CD4-positive, alpha-beta T cell treated with Interleukin-17A for 1 hour (primary cell): ENCODE data around the gene ZNF366.

Source experiments
- DNase-seq: peaks from one replicate; pipeline ENCODE4 v3.0.0-alpha.2; 2020

ZNF366 gene

DNA sequence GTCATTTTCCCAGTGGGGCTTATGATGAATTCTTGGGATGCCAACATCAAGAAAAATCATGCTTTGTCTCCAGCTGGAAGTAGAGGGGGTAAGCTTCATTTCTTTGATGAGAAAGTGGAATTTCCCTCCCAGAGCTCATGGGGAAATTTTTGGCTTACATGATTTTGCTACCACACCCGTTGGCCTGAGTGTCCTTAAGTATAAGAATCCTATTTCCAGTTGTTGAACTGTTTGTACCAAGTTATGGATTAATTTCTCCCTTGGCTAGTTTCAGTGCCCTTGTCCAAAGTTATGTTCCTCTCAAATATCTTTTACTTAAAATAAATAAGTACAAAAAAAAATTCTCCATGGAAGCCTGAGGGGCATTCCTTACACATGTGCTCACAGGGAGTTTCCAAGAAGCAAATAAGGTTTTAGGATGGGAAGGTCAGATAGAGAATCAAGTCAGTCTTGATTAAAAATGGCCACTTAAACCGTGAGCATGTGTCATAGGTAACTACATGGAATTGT, 104.8 kb downstream of the ZNF366 start:
- DNase-seq, result no peak

DNA sequence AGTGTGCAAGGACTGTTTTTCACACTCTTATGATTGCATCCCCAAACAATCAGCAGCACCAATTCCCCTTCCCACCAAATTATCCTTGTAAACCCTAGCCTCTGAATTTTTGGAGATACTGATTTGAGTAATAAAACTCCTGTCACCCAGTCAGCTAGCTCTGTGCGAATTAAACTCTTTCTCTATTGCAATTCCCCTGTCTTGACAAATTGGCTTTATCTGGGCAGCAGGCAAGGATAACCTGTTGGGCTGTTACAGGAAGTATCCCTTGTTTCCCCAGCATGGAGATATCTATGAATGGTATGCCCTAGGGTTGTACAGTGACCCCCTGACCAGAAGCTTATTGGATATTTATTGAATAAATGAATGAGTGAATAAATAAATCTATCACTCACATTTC, 106.3 kb downstream of the ZNF366 start:
- no peak for DNase-seq

DNA sequence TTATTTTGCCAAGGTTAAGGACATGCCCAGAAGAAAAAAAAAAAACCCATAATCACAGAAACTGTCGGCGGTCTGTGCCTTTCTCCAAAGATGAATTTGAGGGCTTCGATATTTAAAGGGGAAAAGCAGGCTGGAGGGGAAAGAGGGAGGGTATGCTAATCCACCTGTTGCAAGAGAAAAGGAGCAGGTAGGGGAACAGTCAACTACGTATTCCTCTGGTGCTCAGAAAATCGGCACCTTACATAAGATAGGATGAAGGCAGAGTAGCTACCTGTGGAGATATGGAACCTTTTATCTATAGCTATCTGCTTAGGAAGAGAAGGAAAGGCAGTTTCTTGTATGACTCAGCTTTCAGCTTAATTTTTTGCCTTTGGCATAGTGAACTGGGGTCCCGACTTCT, 109.4 kb downstream of the ZNF366 start:
- no peak for DNase-seq

DNA sequence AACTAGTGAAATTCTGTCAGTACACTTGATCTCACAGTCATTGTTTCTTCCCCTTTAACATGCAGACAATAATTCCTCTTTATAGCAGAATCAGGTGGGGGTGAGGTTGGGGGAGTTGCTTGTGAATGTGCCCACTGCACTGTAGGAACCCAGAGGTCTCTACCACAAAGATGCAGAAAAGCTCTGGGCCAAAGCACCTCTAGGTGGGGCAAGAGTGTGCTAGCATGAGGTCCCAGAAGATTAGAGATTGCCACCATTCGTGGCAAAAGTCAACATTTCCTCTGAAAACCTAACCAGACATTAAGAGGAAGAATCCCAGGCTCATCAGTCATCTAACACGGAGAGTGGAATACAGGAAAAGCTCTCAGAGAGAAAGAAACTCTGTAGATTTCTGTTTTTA, 112.5 kb downstream of the ZNF366 start:
- no peak for DNase-seq

DNA sequence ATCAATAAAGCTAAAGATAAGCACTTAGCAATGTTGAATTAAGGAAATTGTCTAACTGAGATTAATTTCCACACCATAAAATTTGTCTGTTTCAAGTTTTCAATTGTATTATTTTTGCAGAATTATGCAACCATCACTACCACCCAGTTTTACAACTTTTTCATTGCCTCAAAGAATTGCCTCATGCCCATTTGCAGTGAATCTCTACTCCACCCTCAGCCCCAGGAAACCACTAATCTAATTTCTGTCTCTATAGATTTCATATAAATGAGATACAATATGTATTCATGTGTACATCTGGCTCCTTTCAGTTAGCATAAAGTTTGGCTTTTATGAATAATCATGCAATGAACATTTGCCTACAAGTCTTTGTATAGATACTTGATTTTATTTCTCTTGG, 114.2 kb downstream of the ZNF366 start:
- no peak for DNase-seq
